Measurements from ENCODE around the gene HNRNPUL2. TPM values are rescaled to one million over a fixed set of nuclear protein-coding genes. Genes with fewer than 3 reads are reported as not detected.

The HNRNPUL2 gene
- total and polyA plus RNA-seq, 9 of the 15 experiments (the other 6 are each of a cell fraction or from before 2014, with no cell fraction given): 0.89 to 44.3 (median 15.2) TPM

- TF ChIP-seq ZNF407 (IDR thresholded peaks at IDR 0.05; ENCODE audit: low read depth): no peak
- TF ChIP-seq STAG1 (CRISPR knock-in tag; IDR thresholded peaks at IDR 0.05; ENCODE audit: borderline replicate concordance): no peak
- no peak for TF ChIP-seq SLC30A9 (CRISPR knock-in tag; IDR thresholded peaks at IDR 0.05)
- TF ChIP-seq HNRNPLL (IDR thresholded peaks at IDR 0.05; ENCODE audit: low read depth, low read length, poor library complexity, severe bottlenecking): peak; percentile 99
- no peak for TF ChIP-seq ZNF445 (CRISPR knock-in tag; IDR thresholded peaks at IDR 0.05; ENCODE audit: low read depth)
- TF ChIP-seq ILK (tag; IDR thresholded peaks at IDR 0.05; ENCODE audit: borderline replicate concordance, low read depth): no peak
- TF ChIP-seq SREBF2 (CRISPR knock-in tag; IDR thresholded peaks at IDR 0.05): no peak; the same call in 1 of the 2 replicates
- no peak for TF ChIP-seq CCNT2 (IDR thresholded peaks at IDR 0.05; ENCODE audit: borderline replicate concordance, extremely low read depth, insufficient read length, low read depth, low read length)
- peak; percentile 50; the same call in 1 of the 2 replicates for TF ChIP-seq OTX1 (CRISPR knock-in tag; IDR thresholded peaks at IDR 0.05)
- TF ChIP-seq HNRNPUL1 (IDR thresholded peaks at IDR 0.05; ENCODE audit: low read length): no peak
- TF ChIP-seq ELF1 (tag; IDR thresholded peaks at IDR 0.05): peak; percentile 88
- no peak for TF ChIP-seq MXD1 (CRISPR knock-in tag; IDR thresholded peaks at IDR 0.05; ENCODE audit: borderline replicate concordance, poor library complexity, severe bottlenecking)
- no peak; the same call in 1 of the 2 replicates for TF ChIP-seq TAF7 (tag; IDR thresholded peaks at IDR 0.05)
- TF ChIP-seq RBM22 (IDR thresholded peaks at IDR 0.05; ENCODE audit: low read depth, low read length, poor library complexity, severe bottlenecking): no peak
- TF ChIP-seq ZNF639 (CRISPR knock-in tag; conservative IDR thresholded peaks at IDR 0.05 in 1 of 2, IDR thresholded peaks at IDR 0.05 in 1 of 2): 0 out of 4 replicates have a peak, but pooled peaks of 1 of the 2 experiments have one; percentile 62
- TF ChIP-seq MCM3 (IDR thresholded peaks at IDR 0.05): no peak
- no peak for TF ChIP-seq PTTG1 (tag; IDR thresholded peaks at IDR 0.05; ENCODE audit: low read depth)
These were observed 55.5 kb downstream of the HNRNPUL2 start, which contains the start of the genes LBHD1 and UQCC3 (continued) for GRCh38 chr11:62671608-62672389.
